WI38 (cell line): Measurements from ENCODE around the gene PDE3A.

Experiments used
- H3K4me3 ChIP-seq: 2 replicates; pipeline ENCODE4 v1.5.1; 2011; ENCODE audit warnings: low read depth, mild to moderate bottlenecking, control low read depth, low read length
- TF ChIP-seq, protein P1 (sequence below): IDR thresholded peaks from 2 replicates; pipeline ENCODE4 v1.5.1; 2012; ENCODE audit warnings: low read depth, mild to moderate bottlenecking, control low read depth, low read length

The PDE3A gene

DNA sequence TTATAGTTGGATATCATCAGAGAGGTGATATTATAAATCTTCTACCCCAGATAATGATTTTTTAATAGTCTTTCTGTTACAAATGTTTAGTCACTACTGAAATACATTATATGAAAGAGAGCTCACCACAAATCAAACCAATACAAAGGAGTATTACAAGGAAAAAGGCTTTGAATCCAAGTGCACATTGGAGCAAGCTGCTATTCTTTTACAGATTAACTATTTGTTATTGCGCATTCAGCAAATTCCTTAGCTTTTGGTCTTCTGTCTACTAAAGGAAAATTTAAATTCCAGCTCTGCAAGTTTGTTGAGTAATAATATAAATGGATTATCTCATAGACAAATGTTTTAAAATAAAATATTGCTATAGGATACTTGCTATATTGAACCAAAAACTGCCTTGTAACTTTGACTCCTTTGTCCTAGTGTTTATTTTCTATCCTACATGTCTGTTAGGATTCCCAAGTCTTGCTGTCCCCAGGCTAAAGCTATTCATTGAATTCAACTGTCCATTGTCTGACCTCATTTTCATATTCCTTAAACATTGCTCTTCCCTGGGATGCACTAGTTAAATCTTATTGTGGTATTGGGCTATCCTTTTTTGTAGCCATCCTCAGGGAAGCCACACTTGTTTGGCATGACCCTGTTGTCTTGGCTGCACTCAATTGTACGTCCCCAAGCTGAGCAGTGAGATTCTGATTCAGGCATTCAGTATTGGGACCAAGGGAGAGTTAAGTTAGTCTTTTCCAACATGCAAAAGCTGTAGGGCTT, 41.5 kb downstream of the PDE3A start:
- H3K4me3 ChIP-seq, result no peak overlapping the region
- TF ChIP-seq, protein P1, sequence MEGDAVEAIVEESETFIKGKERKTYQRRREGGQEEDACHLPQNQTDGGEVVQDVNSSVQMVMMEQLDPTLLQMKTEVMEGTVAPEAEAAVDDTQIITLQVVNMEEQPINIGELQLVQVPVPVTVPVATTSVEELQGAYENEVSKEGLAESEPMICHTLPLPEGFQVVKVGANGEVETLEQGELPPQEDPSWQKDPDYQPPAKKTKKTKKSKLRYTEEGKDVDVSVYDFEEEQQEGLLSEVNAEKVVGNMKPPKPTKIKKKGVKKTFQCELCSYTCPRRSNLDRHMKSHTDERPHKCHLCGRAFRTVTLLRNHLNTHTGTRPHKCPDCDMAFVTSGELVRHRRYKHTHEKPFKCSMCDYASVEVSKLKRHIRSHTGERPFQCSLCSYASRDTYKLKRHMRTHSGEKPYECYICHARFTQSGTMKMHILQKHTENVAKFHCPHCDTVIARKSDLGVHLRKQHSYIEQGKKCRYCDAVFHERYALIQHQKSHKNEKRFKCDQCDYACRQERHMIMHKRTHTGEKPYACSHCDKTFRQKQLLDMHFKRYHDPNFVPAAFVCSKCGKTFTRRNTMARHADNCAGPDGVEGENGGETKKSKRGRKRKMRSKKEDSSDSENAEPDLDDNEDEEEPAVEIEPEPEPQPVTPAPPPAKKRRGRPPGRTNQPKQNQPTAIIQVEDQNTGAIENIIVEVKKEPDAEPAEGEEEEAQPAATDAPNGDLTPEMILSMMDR, result no peak

DNA sequence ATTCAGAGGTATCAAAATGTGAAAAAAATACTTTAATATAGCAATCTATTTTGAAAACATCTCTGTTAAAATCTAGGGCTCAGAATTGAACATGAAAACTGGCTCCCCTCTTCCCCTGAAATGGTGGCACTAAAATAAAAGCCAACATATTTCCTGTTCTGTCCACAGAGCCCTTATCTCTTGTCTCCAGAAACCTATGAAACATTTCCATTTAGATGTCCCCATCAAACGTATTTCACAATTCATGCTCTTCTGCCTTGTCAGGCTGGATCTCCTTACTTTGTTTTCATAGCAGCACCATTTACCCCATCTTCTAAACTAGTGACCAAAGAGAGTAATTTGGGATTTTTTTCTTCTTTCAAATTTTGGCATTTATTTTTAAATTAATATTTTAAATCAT, 42.4 kb downstream of the PDE3A start:
- H3K4me3 ChIP-seq, result no peak overlapping the region
- TF ChIP-seq, protein P1, result no peak

DNA sequence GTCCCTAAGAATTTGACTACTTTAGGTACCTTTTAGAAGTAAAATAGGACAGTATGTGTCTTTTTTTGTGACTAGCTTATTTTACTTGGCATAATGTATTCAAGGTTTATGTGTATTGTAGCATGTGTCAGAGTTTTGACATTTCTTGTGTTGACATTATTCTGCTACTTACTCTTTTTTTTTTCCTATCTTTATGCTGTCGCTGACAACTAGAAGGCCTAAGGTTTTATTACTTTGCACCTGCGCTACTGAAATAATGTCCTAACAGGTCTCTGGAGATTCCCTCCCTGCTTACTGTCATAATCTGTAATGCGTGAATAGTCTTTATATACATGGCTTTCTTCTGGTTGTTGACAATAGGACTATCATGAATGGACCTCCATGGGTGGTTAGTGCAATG, 43.0 kb downstream of the PDE3A start:
- no peak overlapping the region for H3K4me3 ChIP-seq
- TF ChIP-seq, protein P1, result no peak

DNA sequence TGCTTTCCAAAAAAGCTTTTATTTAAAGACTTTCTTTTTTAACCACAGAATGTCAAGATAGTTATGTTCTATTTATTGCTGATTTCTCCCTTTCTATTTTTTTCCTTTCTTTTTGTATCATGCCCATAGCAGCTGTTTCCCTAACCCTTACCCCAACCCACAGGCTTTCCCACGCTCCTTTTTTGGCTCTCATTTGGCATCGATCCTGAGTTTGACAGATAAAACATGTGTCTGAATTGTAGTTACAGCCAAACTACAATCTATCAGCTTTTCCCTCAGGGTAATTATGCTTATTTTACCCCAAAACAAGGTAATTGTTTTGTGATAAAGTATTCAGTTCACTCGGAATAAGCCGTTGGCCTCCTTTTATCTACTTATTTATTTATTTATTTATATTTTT, 46.7 kb downstream of the PDE3A start:
- no peak overlapping the region for H3K4me3 ChIP-seq
- TF ChIP-seq, protein P1, result no peak

DNA sequence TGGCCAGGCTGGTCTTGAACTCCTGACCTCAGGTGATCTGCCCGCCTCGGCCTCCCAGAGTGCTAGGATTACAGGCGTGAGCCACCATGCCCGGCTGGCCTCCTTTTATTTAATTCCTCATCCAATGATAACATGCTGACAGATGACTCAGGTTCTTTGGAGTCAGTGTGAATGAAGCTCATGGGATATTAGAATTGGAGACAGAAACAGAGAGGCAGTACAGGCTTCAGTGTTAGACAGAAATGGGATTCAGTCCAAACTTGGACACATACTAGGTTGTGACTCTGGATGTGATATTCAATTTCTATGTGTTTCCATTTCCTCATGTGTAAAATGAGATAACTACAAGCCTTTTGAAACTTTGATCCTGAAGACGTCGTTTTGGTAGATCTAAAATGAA, 47.3 kb downstream of the PDE3A start:
- TF ChIP-seq, protein P1, result no peak
- no peak overlapping the region for H3K4me3 ChIP-seq

DNA sequence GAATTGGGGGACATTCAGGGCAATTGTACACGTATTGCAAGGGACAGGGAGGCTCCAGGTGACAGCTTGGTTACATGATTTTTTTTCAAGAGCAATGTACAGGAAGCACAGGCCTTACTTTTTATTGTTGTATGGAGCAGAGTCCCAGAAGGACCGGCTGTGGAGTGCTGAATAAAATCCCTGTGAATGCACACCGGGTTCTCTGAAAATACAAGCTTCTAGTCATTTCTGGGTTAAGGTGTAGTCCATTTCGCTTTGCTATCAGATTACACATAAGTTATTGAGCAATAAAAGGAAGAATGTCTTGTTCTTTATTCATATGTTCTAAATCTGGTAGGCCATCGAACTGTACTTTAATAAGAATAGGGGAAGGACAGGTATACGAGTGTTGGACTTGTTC, 52.2 kb downstream of the PDE3A start:
- H3K4me3 ChIP-seq, result no peak overlapping the region

DNA sequence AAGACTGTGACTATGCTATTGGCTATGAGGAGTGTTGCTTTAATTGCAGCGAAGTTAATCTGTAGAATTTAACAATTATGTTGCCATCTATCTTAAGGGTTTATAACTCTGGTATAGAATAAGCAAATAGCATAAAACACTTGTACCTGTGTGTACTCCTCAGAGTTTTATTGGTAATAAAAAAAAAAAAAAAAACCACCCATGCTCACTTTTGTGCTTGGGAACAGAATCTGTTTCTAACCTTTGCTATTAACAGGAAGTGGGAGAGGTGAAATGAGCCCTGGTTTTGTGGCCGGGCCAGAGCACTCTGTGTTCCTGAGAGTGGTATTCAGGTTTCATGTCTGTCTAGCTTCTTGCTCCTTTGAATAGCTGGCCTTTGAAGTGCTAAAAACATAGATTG, 53.1 kb downstream of the PDE3A start:
- H3K4me3 ChIP-seq, result no peak overlapping the region
- TF ChIP-seq, protein P1, result no peak

More for the DNA sequence above, 52.2 kb downstream of the PDE3A start:
- TF ChIP-seq, protein P1, result no peak
